ENCODE measurements around the gene RGS6. TPM values are rescaled to one million over a fixed set of nuclear protein-coding genes. Genes with fewer than 3 reads are reported as not detected.

The RGS6 gene
- total RNA-seq, 2 experiments from 2014 or later = 0.13 to 0.38 TPM

- ChIA-PET CTCF (no interaction called here), POLR2A (no interaction called here)
These were observed 10.9 kb downstream of the RGS6 start for GRCh38 chr14:71942904-71943694.

GRCh38 chr14:71943695-71944018 lies 11.4 kb downstream of the RGS6 start:
- POLR2A ChIA-PET = no interaction called here
- CTCF ChIA-PET = no interaction called here

- CTCF ChIA-PET = no interaction called here
- POLR2A ChIA-PET = no interaction called here
These were observed 15.8 kb downstream of the RGS6 start for GRCh38 chr14:71947947-71948500.

- ChIA-PET CTCF (no interaction called here), POLR2A (no interaction called here)
These were observed 20.4 kb downstream of the RGS6 start for GRCh38 chr14:71952381-71953363.

GRCh38 chr14:71956920-71957563 lies 24.8 kb downstream of the RGS6 start:
- CTCF ChIA-PET = no interaction called here

GRCh38 chr14:71959055-71959454 lies 26.8 kb downstream of the RGS6 start:
- POLR2A ChIA-PET = no interaction called here
- CTCF ChIA-PET = no interaction called here

More at GRCh38 chr14:71956920-71957563, 24.8 kb downstream of the RGS6 start:
- POLR2A ChIA-PET = no interaction called here

- CTCF ChIA-PET = no interaction called here
These were observed 28.5 kb downstream of the RGS6 start for GRCh38 chr14:71960494-71961353.

GRCh38 chr14:71961972-71962371 lies 29.7 kb downstream of the RGS6 start:
- ChIA-PET CTCF (no interaction called here), POLR2A (no interaction called here)

More at GRCh38 chr14:71960494-71961353, 28.5 kb downstream of the RGS6 start:
- POLR2A ChIA-PET = no interaction called here

GRCh38 chr14:71964716-71965115 lies 32.5 kb downstream of the RGS6 start:
- ChIA-PET POLR2A (no interaction called here), CTCF (no interaction called here)

- ChIA-PET POLR2A (no interaction called here), CTCF (no interaction called here)
These were observed 34.3 kb downstream of the RGS6 start for GRCh38 chr14:71966528-71966927.

- POLR2A ChIA-PET = no interaction called here
- CTCF ChIA-PET = no interaction called here
These were observed 35.5 kb downstream of the RGS6 start for GRCh38 chr14:71967704-71968103.

- ChIA-PET CTCF (no interaction called here), POLR2A (no interaction called here)
These were observed 38.0 kb downstream of the RGS6 start for GRCh38 chr14:71970272-71970671.

GRCh38 chr14:71985538-71986189 lies 53.4 kb downstream of the RGS6 start:
- POLR2A ChIA-PET = no interaction called here
- CTCF ChIA-PET = no interaction called here

GRCh38 chr14:71988476-71988875 lies 56.2 kb downstream of the RGS6 start:
- ChIA-PET CTCF (no interaction called here), POLR2A (no interaction called here)

- ChIA-PET POLR2A (no interaction called here), CTCF (no interaction called here)
These were observed 56.7 kb downstream of the RGS6 start for GRCh38 chr14:71988939-71989338.

GRCh38 chr14:71994416-71994815 lies 62.2 kb downstream of the RGS6 start:
- ChIA-PET POLR2A (no interaction called here), CTCF (no interaction called here)

- ChIA-PET CTCF (no interaction called here), POLR2A (no interaction called here)
These were observed 63.5 kb downstream of the RGS6 start for GRCh38 chr14:71995741-71996140.

- ChIA-PET POLR2A (no interaction called here), CTCF (no interaction called here)
These were observed 64.4 kb downstream of the RGS6 start for GRCh38 chr14:71996610-71997009.

GRCh38 chr14:72000907-72001306 lies 68.7 kb downstream of the RGS6 start:
- POLR2A ChIA-PET = no interaction called here

More at GRCh38 chr14:72000907-72001306, 68.7 kb downstream of the RGS6 start:
- CTCF ChIA-PET = no interaction called here
